NCI-H2107 (cell line): ENCODE results near the gene STAT4.

Source experiments
- DNase-seq: peaks from one replicate; lab custom pipeline; 2025; lab: John Stamatoyannopoulos, UW

STAT4 gene, protein sequence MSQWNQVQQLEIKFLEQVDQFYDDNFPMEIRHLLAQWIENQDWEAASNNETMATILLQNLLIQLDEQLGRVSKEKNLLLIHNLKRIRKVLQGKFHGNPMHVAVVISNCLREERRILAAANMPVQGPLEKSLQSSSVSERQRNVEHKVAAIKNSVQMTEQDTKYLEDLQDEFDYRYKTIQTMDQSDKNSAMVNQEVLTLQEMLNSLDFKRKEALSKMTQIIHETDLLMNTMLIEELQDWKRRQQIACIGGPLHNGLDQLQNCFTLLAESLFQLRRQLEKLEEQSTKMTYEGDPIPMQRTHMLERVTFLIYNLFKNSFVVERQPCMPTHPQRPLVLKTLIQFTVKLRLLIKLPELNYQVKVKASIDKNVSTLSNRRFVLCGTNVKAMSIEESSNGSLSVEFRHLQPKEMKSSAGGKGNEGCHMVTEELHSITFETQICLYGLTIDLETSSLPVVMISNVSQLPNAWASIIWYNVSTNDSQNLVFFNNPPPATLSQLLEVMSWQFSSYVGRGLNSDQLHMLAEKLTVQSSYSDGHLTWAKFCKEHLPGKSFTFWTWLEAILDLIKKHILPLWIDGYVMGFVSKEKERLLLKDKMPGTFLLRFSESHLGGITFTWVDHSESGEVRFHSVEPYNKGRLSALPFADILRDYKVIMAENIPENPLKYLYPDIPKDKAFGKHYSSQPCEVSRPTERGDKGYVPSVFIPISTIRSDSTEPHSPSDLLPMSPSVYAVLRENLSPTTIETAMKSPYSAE

DNA sequence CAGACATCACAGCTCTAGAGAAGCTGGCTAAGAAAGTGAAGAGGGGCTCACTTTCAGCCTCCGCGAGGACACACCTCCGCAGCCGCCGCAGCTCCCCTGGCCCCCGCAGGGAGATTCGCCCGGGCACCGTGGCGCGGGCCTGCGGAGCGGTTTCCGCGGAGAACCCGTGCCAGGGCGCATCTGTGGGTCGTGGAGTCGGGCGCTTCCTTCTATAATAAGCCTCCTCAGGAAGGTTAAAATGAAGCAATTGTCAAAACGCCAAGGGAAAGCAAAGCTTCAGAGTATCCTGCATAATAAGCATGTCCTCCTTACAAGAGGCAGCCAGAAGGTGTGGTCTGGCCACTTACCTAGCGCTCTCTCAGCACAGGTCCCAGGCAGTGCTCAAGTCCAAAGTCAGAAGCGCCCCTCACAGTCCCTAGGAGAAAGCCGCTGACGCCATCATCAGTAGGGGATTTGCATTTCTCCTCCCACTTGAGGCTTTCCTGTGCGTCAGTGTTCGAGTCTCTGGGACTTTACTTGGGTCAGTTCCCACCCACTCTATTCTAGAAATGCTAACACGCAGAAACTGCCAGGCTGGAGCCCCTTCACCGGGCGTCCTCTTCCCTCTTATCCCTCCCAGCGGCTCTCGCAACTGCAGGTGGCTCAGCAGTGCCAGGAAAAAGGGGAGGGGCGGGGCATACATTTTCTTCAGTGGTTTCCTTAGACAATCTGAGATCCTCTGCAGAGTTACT, at the start of gene STAT4:
Gene STAT4 (minus strand): TSS at position 395 of the 731 bp plus-strand sequence. CDS start 2,791 bp downstream, outside the sequence.
- DNase-seq: no peak

DNA sequence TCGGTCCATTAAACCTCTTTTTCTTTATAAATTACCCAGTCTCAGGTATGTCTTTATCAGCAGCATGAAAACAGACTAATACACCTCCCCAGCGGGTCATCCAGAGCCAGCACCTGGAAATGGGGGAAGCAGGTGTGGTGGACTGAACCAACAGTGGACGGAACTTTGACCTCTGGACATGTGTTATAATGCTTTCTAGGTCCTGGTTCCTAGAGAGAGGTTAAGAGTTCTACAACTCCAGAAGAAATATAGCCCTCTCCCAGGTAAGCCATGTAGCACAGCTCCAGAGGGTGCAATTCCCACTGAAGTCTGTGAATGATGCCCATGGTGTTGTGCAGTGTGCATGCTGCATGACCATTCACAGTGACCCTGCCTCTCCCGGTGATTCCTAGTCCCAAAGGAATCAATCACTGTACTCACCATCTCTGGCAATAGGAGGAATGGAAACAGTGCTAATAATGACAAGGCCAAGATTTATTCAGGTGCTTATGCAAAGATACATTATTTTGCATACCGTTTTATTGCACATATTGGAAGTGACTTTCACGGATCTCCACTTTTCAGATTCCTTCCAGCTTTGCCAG, 49.2 kb upstream of the STAT4 start:
- no peak for DNase-seq

DNA sequence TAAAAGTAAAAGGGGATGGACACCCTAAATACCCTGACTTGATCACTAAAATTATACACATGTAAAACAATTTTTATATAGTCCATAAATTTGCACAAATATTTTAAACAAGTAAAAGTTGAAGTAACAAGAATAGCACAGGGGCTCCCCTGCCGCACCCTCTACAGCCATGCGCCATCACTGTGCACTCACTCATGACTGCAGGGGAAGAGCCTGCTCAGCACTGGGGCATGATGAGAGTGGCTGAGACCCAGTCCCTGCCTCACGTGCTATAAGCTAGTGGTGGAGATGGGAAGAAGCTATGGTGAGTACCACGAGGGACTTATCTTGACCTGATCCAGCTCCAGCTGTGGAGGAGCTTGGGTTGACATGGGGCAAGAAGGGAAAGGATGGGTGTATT, 47.5 kb upstream of the STAT4 start:
- DNase-seq: no peak

DNA sequence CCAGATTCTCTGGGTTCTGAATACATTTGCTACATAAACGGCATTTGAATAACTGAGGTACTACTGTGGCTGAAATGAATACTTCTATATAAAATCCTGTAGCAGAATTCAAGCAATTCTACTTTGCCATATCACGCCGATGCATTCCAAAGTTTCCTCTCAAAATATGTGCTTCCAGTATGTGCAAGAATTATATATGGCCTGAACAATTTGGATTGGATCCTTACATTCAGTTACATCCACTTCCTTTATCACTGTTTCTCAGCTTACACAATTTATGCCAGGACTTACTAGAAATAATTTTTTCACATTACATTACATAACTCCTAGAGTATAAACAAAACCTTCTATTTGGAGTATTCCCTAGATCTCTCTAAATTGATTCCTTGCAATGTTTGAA, 46.3 kb upstream of the STAT4 start:
- DNase-seq: no peak

DNA sequence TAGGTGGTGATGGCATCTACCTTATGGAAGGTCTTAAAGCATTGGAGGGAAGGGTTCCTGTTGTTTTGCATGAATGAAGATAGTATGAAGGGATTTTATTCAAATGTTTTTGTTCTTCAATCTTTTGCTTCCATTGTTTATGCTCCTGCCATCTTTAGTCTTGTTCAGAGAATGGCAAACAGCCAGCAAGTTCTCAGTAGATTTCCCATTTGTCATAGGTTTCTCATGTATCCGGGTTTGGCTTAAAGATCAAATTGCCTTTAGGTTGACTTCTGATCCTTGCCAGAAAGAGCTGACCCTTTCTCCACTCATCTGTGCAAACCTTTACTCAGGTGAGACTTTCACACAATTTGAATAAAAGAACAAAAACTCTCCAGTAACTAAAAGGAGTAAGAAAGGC, 44.2 kb upstream of the STAT4 start:
- no peak for DNase-seq

DNA sequence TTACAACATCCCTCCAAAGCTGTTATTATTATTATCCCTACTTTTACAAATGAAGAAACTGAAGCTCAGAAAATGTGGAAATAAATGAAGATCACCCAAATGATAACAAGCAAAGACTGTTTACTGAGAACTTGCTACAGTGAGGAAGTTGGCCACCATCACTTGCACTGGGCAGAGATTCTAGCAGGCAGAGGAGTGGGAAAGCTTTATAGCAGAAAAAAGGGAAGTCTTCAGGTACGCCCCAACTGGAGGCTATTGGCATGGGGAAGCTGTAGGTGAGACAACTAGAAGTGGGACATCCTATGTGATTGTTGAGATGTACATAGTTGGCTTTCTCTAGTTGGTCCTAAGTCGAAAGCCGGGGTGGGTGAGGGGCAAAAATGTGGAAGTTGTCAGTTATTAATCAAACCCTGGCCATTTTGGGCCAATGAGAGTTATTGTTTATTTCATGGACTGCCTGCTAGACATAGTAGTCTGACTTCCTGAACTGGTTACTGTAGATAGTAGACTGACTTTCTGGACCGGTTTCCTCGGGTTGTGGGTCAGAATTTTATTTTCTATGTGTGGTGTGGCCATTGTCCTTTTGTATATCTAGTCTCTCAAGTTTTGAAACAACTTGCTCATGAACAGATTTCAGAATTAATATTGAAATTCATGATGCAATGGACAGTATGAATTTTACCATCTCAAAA, 40.2 kb upstream of the STAT4 start:
- no peak for DNase-seq

DNA sequence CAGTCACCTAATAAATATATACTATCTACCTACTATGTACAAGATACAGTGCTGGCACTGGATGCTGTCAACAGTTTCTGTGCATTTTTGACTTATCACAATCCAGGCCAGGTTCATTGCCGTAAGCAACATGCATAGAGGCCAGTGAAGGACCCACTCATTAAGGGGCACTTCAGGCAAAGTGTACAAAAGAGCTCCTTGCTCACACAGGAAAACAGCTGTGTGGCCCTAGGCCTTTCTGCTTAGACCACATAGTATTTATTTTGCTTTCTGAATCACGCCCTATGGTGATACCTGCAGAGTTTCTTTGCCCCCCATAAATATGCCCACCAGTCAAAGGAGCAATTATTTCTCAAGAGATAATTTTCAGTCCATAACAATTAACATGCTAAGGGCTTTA, 39.6 kb upstream of the STAT4 start:
- no peak for DNase-seq

DNA sequence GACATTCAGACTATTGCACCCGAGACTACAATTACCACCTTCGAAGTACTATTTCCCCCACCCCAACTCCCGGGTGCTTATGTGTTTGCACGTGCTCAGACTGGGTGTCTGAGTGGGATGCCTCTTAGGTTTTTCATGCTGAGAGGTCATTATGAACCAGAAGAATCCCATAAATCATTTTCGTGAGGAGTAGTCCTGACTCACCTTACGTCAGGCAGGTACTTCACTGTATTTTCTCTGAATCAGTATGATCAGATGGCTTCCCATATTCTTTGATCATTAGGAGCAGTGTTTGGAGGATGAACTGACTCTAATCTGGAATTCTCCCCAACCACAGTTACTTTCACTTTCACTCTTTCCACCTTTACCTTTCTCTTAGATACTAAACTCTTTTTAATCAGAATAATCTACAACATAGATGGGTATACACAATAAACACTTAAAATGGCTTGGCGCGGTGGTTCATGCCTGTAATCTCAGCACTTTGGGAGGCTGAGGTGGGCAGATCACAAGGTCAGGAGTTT, 38.4 kb upstream of the STAT4 start:
- DNase-seq: no peak

DNA sequence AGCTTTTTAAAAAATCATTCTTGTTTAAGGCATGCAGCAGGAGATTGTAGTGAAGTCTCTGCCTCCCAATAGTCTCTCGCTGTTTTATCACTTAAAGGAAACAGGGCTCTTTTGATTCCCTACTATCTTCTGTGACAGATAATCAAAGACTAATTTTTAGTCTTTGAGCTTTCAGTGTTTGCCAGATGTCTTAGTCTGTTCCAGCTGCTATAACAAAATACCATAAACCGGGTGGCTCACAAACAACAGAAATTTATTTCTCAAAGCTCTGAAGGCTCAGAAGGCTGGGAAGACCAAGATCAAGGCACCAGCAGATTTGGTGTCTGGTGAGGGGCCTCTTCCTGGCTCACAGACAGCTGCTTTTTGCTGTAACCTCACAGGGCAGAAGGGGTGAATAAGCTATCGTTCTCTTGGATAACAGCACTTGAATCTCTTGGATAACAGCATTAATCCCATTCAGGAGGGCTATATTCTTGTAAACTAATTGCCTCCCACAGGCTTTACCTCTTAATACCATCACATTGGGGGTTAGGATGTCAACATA, 37.8 kb upstream of the STAT4 start:
- DNase-seq: no peak

DNA sequence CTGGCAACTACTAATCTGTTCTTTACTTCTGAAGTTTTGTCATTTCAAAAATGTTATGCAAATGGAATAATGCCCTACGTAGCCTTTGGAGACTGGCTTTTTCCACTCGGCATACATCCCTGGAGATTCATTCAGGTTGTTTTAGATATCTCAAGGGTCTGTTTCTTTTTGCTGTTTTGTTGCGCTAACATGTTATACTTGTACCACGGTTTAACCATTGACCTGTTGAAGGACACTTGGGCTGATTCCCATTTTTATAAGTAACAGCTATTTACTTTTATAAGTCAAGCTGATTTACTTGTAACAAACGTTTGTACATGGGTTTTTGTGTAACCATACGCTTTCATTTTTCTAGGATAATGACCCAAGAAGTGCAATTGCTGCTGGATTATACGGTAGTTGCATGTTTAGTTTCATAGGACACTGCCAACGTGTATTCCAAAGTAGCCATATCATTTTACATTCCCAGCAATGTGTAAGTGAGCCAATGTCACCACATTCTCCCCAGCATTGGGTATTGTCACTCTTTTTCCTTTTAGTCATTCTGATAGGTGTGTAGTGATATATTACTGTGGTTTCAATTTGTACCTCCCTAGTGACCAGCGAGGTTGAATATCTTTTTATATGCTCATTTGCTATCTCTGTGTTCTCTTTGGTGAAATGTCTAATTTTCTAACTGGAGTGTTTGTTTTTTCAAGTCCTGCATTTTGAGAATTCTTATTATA, 36.5 kb upstream of the STAT4 start:
- DNase-seq: no peak

DNA sequence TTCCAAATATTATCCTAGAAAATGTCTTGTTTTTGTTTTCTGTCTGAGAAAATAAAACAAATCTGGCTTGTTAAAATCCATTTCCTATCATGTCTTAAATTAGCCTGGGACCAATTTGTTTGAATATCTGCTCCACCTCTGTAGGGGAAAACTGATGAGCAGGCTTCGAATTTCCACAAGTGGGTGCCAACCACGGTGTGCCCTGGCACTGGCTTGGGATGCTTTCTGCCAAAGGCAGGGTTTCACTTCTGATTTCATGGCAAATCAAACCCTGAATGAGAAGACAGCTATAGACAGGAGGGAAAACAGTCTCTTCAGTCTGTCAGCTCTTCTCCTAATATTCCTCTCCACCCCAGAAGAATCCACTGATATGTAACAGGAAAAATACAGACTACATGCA, 33.7 kb upstream of the STAT4 start:
- DNase-seq: no peak

DNA sequence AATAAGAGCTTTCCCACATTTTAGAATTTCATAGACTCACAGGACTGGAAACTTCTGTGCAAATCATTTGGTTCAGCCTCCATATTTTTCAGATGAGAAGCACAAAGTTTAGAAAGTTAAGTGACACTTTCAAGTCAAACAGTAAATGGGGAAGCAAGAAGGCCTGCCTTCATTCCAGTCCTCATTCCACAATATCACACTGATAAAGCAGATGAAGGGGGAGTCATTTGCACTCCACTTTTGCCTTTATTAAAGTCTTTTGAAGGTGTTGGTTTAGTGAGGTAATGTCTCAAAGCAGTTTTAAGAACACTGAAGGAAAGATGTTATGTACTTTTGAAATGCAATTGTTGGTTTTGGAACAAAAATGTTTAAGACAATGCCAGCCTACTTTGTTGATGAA, 32.7 kb upstream of the STAT4 start:
- DNase-seq: no peak

DNA sequence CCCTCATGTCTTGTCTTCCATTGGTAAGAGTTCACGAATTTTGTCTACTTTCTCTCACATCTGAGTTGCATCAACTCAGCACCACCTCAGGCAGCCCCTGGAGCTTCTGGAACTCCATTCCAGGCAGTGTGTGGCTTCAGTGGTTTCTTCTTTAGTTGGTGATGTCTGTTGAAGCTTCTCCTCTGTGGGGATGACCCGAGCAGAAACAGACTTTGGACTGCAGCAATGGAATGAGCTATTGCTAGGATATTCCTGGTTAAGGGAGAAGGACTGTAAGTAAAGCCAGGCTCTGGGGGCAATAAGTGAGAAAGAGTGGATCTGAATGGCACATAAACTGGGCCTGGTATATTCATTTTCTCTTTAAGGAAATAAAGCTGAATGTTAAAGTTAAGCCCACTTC, 32.3 kb upstream of the STAT4 start:
- DNase-seq: no peak

DNA sequence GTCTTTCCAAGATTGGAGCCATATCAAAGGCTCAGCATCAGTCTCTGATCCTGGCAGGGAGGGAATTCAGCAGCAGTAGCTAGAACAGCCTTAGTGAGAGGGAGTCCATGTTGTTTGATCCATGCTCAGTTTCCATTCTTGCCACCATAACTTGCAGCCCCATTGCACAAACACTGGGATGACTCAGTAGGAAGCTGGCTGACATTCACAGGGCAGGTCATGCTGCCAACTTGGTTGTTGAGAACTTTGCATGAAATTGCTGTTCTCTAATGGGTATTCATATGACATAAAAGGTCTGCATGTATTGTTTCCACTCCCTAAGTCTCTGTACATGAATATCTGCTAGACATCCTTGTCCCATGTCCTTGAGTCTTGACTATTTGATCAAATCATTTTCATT, 29.9 kb upstream of the STAT4 start:
- DNase-seq: no peak

DNA sequence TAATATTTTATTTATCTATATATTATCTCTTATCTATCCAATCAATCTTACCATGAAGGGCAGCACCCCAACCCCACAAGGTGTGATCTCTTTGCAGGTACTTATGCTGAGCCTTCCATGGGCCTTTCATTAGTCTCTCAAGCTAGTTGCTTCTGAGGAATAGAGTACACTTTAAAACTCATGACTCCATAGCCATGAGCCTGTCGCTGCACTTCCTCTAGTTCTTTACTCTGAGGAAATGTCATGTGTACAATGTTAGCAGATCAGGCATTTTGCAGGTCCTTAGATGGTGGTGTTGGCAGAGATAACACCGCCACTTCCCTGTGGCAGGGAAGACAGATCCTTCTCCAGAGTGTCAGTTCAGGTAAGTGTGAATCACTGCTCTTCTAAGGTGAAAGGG, 29.5 kb upstream of the STAT4 start:
- DNase-seq: no peak

DNA sequence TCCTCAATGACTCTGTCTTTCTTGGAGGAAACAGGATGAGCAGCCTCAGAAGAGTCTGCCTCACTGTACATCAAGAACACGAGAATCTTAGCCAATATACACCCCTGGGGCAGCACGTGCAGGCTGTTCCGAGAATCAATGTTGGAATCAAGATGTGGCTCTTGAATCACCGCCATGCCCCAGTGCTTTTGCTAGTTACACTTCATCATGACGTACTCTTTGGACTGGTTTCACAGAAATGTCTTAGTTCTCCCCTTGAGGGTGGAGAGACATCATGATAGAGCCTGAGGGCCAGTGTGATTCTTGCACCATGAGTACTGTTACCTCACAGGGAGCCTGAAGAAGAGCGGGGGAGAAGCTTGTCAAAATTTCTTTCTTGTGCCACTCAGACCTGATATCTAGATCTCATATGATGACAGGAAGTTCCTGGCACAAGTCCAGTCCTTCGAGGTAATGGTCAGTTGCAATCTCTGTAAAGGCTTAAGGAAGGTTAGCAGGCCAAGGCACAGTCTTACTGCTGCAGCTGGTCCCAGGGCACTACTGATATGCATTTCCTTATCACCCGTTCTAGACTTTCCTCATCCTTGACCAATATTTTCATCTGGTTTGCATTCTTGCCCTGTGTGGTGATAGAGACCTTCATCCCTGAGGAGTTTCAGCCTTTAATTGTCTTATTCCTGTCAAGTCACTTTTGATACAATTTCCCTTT, 28.2 kb upstream of the STAT4 start:
- DNase-seq: no peak

DNA sequence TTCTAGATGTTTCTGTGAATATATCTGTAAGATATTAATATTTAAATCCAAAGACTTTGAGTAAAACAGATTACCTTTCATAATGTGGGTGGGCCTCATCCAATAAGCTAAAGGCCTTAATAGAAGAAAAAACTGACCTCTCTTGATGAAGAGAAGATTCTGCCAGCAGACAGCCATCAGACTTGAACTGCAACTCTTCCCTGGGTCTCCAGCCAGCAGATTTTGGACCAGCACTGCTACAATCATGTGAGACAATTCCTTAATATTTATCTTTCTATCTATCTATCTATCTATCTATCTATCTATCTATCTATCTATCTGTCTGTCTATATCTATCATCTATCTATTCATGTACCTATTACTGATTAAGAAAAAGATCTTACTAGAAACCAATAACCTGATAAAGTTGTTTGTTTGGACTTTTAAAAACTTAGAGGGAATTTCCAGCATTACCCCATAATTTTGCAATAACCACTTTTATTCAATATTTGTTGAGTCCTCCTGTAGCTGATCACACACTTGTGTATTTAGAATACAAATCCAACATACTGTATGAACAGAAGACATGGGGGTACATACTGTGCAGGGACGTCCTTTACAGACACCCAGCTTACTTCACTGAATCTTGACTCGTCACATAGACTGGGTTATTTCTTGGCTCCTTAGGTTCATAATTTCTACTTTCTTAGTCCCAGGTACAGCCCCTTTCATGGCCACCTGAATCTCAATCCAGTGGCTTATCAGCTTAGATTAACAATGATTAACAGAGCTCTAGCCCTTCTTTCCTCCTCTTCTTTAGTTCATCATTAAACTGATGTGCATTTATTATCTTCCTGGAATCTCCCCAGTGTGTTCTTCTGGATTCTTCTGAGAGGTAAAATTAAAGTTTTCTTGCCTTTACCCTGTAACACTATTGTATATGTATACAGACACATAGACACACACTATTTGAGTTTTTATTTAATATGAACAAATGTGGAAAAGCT, 27.2 kb upstream of the STAT4 start:
- no peak for DNase-seq

DNA sequence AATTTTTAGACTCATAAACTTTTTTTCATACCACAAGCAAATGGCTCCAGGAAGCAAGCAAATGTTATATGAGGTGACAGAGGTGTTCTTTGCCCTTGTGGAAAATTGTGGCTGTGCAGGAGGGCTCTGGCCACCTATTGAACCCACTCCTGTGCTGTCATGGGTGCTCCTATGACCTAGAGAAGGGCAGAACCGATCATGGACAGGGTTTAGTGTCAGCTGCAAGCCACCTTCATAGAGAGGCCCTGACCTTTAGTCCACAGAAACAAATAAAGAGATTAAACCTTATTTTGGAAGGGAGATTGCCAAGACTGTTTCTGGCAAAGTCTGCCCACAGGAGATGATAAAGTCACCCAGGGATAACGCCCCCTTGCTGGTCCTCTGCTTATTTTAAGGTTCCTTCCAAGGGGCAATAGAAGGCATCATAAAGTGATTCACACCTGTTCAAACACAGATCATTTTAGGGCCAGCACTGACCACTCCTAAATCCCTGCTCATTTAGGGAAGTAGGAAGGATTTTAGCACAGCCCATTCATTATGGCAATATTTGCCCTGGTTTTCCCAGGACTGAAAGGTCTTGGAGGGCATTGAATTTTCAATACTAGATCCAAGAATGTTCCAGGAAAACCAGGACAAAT, 26.1 kb upstream of the STAT4 start:
- DNase-seq: no peak
